GM12891 (cell line): ENCODE results near the gene FCRLB.

Experiments used
- PAX5 ChIP-seq: IDR thresholded peaks from 2 replicates; pipeline ENCODE4 v1.6.1; 2011; ENCODE audit warnings: low read length, moderate library complexity, mild to moderate bottlenecking; ENCODE audit not compliant: insufficient read depth, severe bottlenecking
- POLR2A ChIP-seq: IDR thresholded peaks from 2 replicates; pipeline ENCODE4 v1.6.1; 2011; ENCODE audit warnings: low read depth, low read length, control low read depth
- POLR2AphosphoS5 ChIP-seq: IDR thresholded peaks from 2 replicates; pipeline ENCODE4 v1.6.1; 2011; ENCODE audit warnings: low read depth, low read length, control low read depth
- POU2F2 ChIP-seq: IDR thresholded peaks from 2 replicates; pipeline ENCODE4 v1.6.1; 2011; ENCODE audit warnings: low read depth, mild to moderate bottlenecking, control low read depth, low read length, moderate library complexity
- SPI1 ChIP-seq: IDR thresholded peaks from 2 replicates; pipeline ENCODE4 v1.6.1; 2011; ENCODE audit warnings: low read depth, low read length, control low read depth
- TAF1 ChIP-seq: IDR thresholded peaks from 2 replicates; pipeline ENCODE4 v1.6.1; 2011; ENCODE audit warnings: low read depth, low read length, control low read depth

DNA sequence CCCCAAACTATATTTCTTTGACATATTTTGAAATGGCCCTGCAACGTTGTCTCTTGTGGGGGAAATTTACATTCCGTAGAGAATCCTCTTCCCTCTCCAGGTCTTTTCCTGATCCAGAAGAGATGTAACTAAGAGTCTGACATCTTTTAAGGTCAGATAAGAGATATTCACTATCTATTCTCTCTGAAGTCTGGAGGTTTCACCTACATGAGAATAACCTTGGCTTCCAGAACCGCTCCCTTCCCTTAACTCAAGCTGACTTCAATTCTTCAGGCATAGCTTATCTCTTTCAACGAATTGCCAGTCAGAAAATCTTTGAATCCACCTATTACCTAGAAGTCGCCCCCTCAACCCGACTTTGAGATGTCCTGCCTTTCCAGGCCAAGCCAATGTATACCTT is 9.9 kb downstream of the FCRLB start:
- TF ChIP-seq POLR2A (no peak), POLR2AphosphoS5 (no peak), TAF1 (no peak), PAX5 (no peak), SPI1 (no peak), POU2F2 (no peak)
